ENCODE results near the gene BAG1. TPM values are rescaled to one million over a fixed set of nuclear protein-coding genes. Genes with fewer than 3 reads are reported as not detected.

Gene BAG1
- total RNA-seq, 2 donors from 2014 or later = 38.7 to 39.9 TPM

GRCh38 chr9:33291901-33292300 lies 27.4 kb upstream of the BAG1 start:
- 93 to 95% methylated on average over 5 of the region's 5 CpGs for WGBS, 2 experiments (ENCODE audit: insufficient coverage in 1 of 2, insufficient read length in 1 of 2)
- Histone ChIP-seq H3K27ac (ENCODE audit: low read depth, low read length) (no peak overlapping the region), H3K4me3 (ENCODE audit: low read length) (no peak overlapping the region)

GRCh38 chr9:33291031-33291397 lies 26.5 kb upstream of the BAG1 start:
- Histone ChIP-seq H3K9me3 (ENCODE audit: control insufficient read depth, low read length) (no peaks in the 10 kb centered on the region), H3K27ac (ENCODE audit: low read depth, low read length) (no peak overlapping the region), H3K36me3 (ENCODE audit: control insufficient read depth, insufficient read depth, low read length) (peaks cover 39% of the 10 kb centered on the region), H3K4me3 (ENCODE audit: low read length) (peak overlapping the region; percentile 85), H3K9ac (ENCODE audit: extremely low read depth, low read length, poor library complexity, severe bottlenecking) (peak overlapping the region; percentile 99), H3K27me3 (ENCODE audit: control insufficient read depth, insufficient read depth, low read length, poor library complexity, severe bottlenecking) (no peaks in the 10 kb centered on the region), H3K4me1 (ENCODE audit: control insufficient read depth, insufficient read depth, low read length) (no peaks in the 10 kb centered on the region)
- no peaks in the 10 kb centered on the region for H3K9me3 Mint-ChIP-seq
- no peak for DNase-seq
- peaks cover 10% of the 10 kb centered on the region for H3K4me1 Mint-ChIP-seq
- peak overlapping the region; percentile 99 for H3K27ac Mint-ChIP-seq
- H3K27me3 Mint-ChIP-seq (ENCODE audit: insufficient read depth) = no peaks in the 10 kb centered on the region
- H3K4me3 Mint-ChIP-seq = peak overlapping the region; percentile 99
- peaks cover 17% of the 10 kb centered on the region for H3K36me3 Mint-ChIP-seq (ENCODE audit: low read depth)
- 0 to 29% methylated on average over 3 to 7 of the region's 7 CpGs for WGBS, 2 experiments (ENCODE audit: insufficient coverage in 1 of 2, insufficient read length in 1 of 2)
- no peak for TF ChIP-seq CTCF (conservative IDR thresholded peaks at IDR 0.05)

More at GRCh38 chr9:33291901-33292300, 27.4 kb upstream of the BAG1 start:
- H3K4me1 Mint-ChIP-seq = peaks cover 17% of the 10 kb centered on the region
- H3K36me3 ChIP-seq (ENCODE audit: control insufficient read depth, insufficient read depth, low read length) = peaks cover 48% of the 10 kb centered on the region
- peaks cover 25% of the 10 kb centered on the region for H3K36me3 Mint-ChIP-seq (ENCODE audit: low read depth)
- no peaks in the 10 kb centered on the region for H3K9me3 Mint-ChIP-seq
- H3K9ac ChIP-seq (ENCODE audit: extremely low read depth, low read length, poor library complexity, severe bottlenecking) = no peak overlapping the region
- TF ChIP-seq CTCF (conservative IDR thresholded peaks at IDR 0.05) = no peak
- H3K4me1 ChIP-seq (ENCODE audit: control insufficient read depth, insufficient read depth, low read length) = peaks cover 5% of the 10 kb centered on the region
- DNase-seq = no peak
- H3K9me3 ChIP-seq (ENCODE audit: control insufficient read depth, low read length) = no peaks in the 10 kb centered on the region
- H3K27ac Mint-ChIP-seq = no peak overlapping the region
- peak overlapping the region; percentile 99 for H3K4me3 Mint-ChIP-seq
- H3K27me3 ChIP-seq (ENCODE audit: control insufficient read depth, insufficient read depth, low read length, poor library complexity, severe bottlenecking) = no peaks in the 10 kb centered on the region
- H3K27me3 Mint-ChIP-seq (ENCODE audit: insufficient read depth) = no peaks in the 10 kb centered on the region

GRCh38 chr9:33290247-33291030 lies 25.9 kb upstream of the BAG1 start, which contains the start of gene NFX1:
TSS of gene NFX1 (plus strand) at chr9:33290516. CDS start at chr9:33290573, 57 bp downstream.
- peak within 1 kb of the TSS; percentile 99 for H3K4me3 Mint-ChIP-seq
- H3K4me3 ChIP-seq (ENCODE audit: low read length) = peak within 1 kb of the TSS; percentile 85
- no peaks in the 10 kb centered on the region for H3K4me1 ChIP-seq (ENCODE audit: control insufficient read depth, insufficient read depth, low read length)
- H3K27me3 ChIP-seq (ENCODE audit: control insufficient read depth, insufficient read depth, low read length, poor library complexity, severe bottlenecking) = no peaks in the 10 kb centered on the region
- TF ChIP-seq CTCF (conservative IDR thresholded peaks at IDR 0.05) = no peak
- no peaks in the 10 kb centered on the region for H3K9me3 Mint-ChIP-seq
- 0% methylated on average over 22 to 63 of the region's 63 CpGs for WGBS, 2 experiments (ENCODE audit: insufficient coverage in 1 of 2, insufficient read length in 1 of 2)
- peak within 1 kb of the TSS; percentile 99 for H3K27ac Mint-ChIP-seq
- H3K36me3 ChIP-seq (ENCODE audit: control insufficient read depth, insufficient read depth, low read length) = peaks cover 34% of the 10 kb centered on the region
- H3K36me3 Mint-ChIP-seq (ENCODE audit: low read depth) = peaks cover 13% of the 10 kb centered on the region
- peak within 1 kb of the TSS; percentile 99 for H3K9ac ChIP-seq (ENCODE audit: extremely low read depth, low read length, poor library complexity, severe bottlenecking)
- DNase-seq = peak; percentile 98
- no peaks in the 10 kb centered on the region for H3K9me3 ChIP-seq (ENCODE audit: control insufficient read depth, low read length)
- H3K27ac ChIP-seq (ENCODE audit: low read depth, low read length) = peak within 1 kb of the TSS; percentile 94
- peaks cover 10% of the 10 kb centered on the region for H3K4me1 Mint-ChIP-seq
- H3K27me3 Mint-ChIP-seq (ENCODE audit: insufficient read depth) = no peaks in the 10 kb centered on the region
